ENCODE results near the gene PSMD5.

PSMD5 gene

GRCh38 chr9:120842685-120843485 lies at the start of gene PSMD5:
Gene PSMD5 (minus strand): TSS chr9:120842922. CDS start chr9:120842909, 13 bp downstream.
- DNase-seq: peak; percentile 92 to 94

GRCh38 chr9:120891884-120892747 lies 49.4 kb upstream of the PSMD5 start:
- no peak for DNase-seq

GRCh38 chr9:120891245-120891883 lies 48.6 kb upstream of the PSMD5 start:
- DNase-seq: peak; percentile 57 to 58

- no peak for DNase-seq
Observed at GRCh38 chr9:120890320-120891244, 47.9 kb upstream of the PSMD5 start.

GRCh38 chr9:120889606-120890271 lies 47.0 kb upstream of the PSMD5 start:
- DNase-seq: no peak

GRCh38 chr9:120888626-120889025 lies 45.9 kb upstream of the PSMD5 start:
- DNase-seq: no peak

- DNase-seq: no peak
Observed at GRCh38 chr9:120886490-120886967, 43.8 kb upstream of the PSMD5 start.

- DNase-seq: no peak
Observed at GRCh38 chr9:120885958-120886357, 43.2 kb upstream of the PSMD5 start.

- no peak for DNase-seq
Observed at GRCh38 chr9:120885457-120885856, 42.7 kb upstream of the PSMD5 start.

GRCh38 chr9:120883608-120883996 lies 40.9 kb upstream of the PSMD5 start:
- no peak for DNase-seq

- DNase-seq: no peak
Observed at GRCh38 chr9:120882935-120883607, 40.3 kb upstream of the PSMD5 start.

GRCh38 chr9:120879446-120879845 lies 36.7 kb upstream of the PSMD5 start:
- DNase-seq: no peak

- no peak for DNase-seq
Observed at GRCh38 chr9:120878188-120879130, 35.7 kb upstream of the PSMD5 start.

GRCh38 chr9:120877276-120878034 lies 34.7 kb upstream of the PSMD5 start:
- no peak for DNase-seq

GRCh38 chr9:120876842-120877240 lies 34.1 kb upstream of the PSMD5 start, which contains the start of gene PHF19:
Gene PHF19 (minus strand): TSS chr9:120877188. CDS start chr9:120874741, 2,447 bp downstream.
- no peak for DNase-seq

GRCh38 chr9:120875954-120876841 lies 33.5 kb upstream of the PSMD5 start:
- peak; percentile 63 to 68 for DNase-seq

- DNase-seq: no peak
Observed at GRCh38 chr9:120875643-120875953, 32.9 kb upstream of the PSMD5 start.

GRCh38 chr9:120875195-120875565 lies 32.5 kb upstream of the PSMD5 start:
- DNase-seq: no peak

Data from activated CD4-positive, alpha-beta T cell treated with anti-CD3 and anti-CD28 coated beads, Interleukin-2, amount 50 U/mL, for 4 hours (primary cell).